Measurements from ENCODE around the gene VTI1A.
"Not testable (repeated sequence)": the region's sequence is repeated elsewhere in the genome, so short reads cannot be mapped to it uniquely, and the experiment has no call there.

VTI1A gene

GRCh38 chr10:112446855-112447619 is at the start of gene VTI1A, which contains the start of gene ZDHHC6:
Gene VTI1A, plus strand, starts transcription at chr10:112447215. Its CDS starts 159 bp downstream, at chr10:112447374.
Gene ZDHHC6, minus strand, starts transcription at chr10:112446914. Its CDS starts 1,478 bp downstream, at chr10:112445436.
- peak; percentile 82 for DNase-seq (ENCODE audit: low spot score)

GRCh38 chr10:112397592-112397991 is 49.4 kb upstream of the VTI1A start:
- no peak for DNase-seq (ENCODE audit: low spot score)

- no peak for DNase-seq (ENCODE audit: low spot score)
Measured at GRCh38 chr10:112402917-112403316, 44.1 kb upstream of the VTI1A start.

- DNase-seq (ENCODE audit: low spot score): no peak
Measured at GRCh38 chr10:112404617-112405016, 42.4 kb upstream of the VTI1A start.

GRCh38 chr10:112406806-112407205 is 40.2 kb upstream of the VTI1A start:
- not testable (repeated sequence) for DNase-seq (ENCODE audit: low spot score)

GRCh38 chr10:112407696-112408095 is 39.3 kb upstream of the VTI1A start:
- no peak for DNase-seq (ENCODE audit: low spot score)

GRCh38 chr10:112409299-112409698 is 37.7 kb upstream of the VTI1A start:
- DNase-seq (ENCODE audit: low spot score): no peak

- DNase-seq (ENCODE audit: low spot score): no peak
Measured at GRCh38 chr10:112409755-112410154, 37.3 kb upstream of the VTI1A start.

GRCh38 chr10:112412696-112413095 is 34.3 kb upstream of the VTI1A start:
- no peak for DNase-seq (ENCODE audit: low spot score)

GRCh38 chr10:112421731-112422130 is 25.3 kb upstream of the VTI1A start:
- DNase-seq (ENCODE audit: low spot score): no peak

GRCh38 chr10:112424651-112425050 is 22.4 kb upstream of the VTI1A start:
- DNase-seq (ENCODE audit: low spot score): no peak

GRCh38 chr10:112426111-112426510 is 20.9 kb upstream of the VTI1A start:
- no peak for DNase-seq (ENCODE audit: low spot score)

- DNase-seq (ENCODE audit: low spot score): no peak
Measured at GRCh38 chr10:112429147-112429546, 17.9 kb upstream of the VTI1A start.

GRCh38 chr10:112429654-112430230 is 17.3 kb upstream of the VTI1A start:
- no peak for DNase-seq (ENCODE audit: low spot score)

GRCh38 chr10:112433136-112433535 is 13.9 kb upstream of the VTI1A start:
- no peak for DNase-seq (ENCODE audit: low spot score)

- DNase-seq (ENCODE audit: low spot score): no peak
Measured at GRCh38 chr10:112434988-112435619, 11.9 kb upstream of the VTI1A start.

GRCh38 chr10:112438356-112438755 is 8.7 kb upstream of the VTI1A start:
- no peak for DNase-seq (ENCODE audit: low spot score)

- no peak for DNase-seq (ENCODE audit: low spot score)
Measured at GRCh38 chr10:112441520-112441919, 5.5 kb upstream of the VTI1A start.

- no peak for DNase-seq (ENCODE audit: low spot score)
Measured at GRCh38 chr10:112442063-112442462, 5.0 kb upstream of the VTI1A start.

GRCh38 chr10:112446055-112446854 is 760 bp upstream of the VTI1A start:
- no peak for DNase-seq (ENCODE audit: low spot score)

GRCh38 chr10:112447620-112447928 is 559 bp downstream of the VTI1A start:
- no peak for DNase-seq (ENCODE audit: low spot score)

- no peak for DNase-seq (ENCODE audit: low spot score)
Measured at GRCh38 chr10:112448888-112449287, 1.9 kb downstream of the VTI1A start.
